Stomach smooth muscle (tissue), 2 donors: ENCODE results near the gene COL5A1.

Experiments used
- H3K27ac ChIP-seq: one replicate; pipeline ENCODE4 v1.7.0; 2013; ENCODE audit warnings: mild to moderate bottlenecking, low read length, inconsistent platforms
- H3K27me3 ChIP-seq, 2 donors: one replicate each; pipeline ENCODE4 v1.7.0; 2013; ENCODE audit warnings: low read length in 2 of 2; ENCODE audit not compliant: insufficient read depth in 2 of 2, control insufficient read depth in 1 of 2
- H3K36me3 ChIP-seq, 2 donors: one replicate each; pipeline ENCODE4 v1.7.0; 2013; ENCODE audit warnings: low read length in 2 of 2; ENCODE audit not compliant: control insufficient read depth in 2 of 2, insufficient read depth in 2 of 2
- H3K4me1 ChIP-seq: one replicate; pipeline ENCODE4 v1.7.0; 2013; ENCODE audit warnings: low read length; ENCODE audit not compliant: control insufficient read depth, insufficient read depth
- H3K4me3 ChIP-seq, 2 donors: one replicate each; pipeline ENCODE4 v1.7.0; 2013; ENCODE audit warnings: low read length in 2 of 2
- H3K9ac ChIP-seq, 2 donors: one replicate each; pipeline ENCODE4 v1.7.0; 2013; ENCODE audit warnings: low read length in 2 of 2, mild to moderate bottlenecking in 1 of 2
- H3K9me3 ChIP-seq, 2 donors: one replicate each; pipeline ENCODE4 v1.7.0; 2013; ENCODE audit warnings: low read length in 2 of 2; ENCODE audit not compliant: control insufficient read depth in 2 of 2
- donor health status: healthy.
- donor health status: Pancreatic carcinoma.

Gene COL5A1

DNA sequence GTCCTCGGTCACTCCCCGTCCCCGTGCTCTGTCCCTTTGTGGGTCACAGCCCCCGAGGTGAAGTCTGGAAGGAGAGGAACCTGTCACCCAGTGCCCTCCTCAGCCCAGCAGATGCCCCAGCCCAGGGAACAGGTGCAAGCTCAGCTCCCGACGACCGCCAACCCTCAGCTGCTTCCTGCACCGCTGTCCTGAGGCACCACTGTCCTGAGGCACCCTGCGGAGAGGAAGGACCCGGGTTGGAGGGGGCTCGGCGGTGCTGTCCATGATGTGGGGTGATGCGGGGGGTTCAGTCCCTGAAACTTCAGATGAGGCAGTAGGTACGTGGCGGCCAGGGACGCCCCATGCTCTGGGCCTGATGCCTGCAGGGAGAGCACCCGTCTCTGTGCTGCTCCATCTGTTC is 81.4 kb downstream of the COL5A1 start:
- Histone ChIP-seq H3K4me3 (no peak overlapping the region), H3K36me3 (peaks cover 11 to 14% of the 10 kb centered on the region in 2 donors), H3K9ac (no peak overlapping the region), H3K4me1 (peaks cover 54% of the 10 kb centered on the region), H3K27ac (peak overlapping the region; percentile 66), H3K9me3 (no peaks in the 10 kb centered on the region), H3K27me3 (no peaks in the 10 kb centered on the region)

DNA sequence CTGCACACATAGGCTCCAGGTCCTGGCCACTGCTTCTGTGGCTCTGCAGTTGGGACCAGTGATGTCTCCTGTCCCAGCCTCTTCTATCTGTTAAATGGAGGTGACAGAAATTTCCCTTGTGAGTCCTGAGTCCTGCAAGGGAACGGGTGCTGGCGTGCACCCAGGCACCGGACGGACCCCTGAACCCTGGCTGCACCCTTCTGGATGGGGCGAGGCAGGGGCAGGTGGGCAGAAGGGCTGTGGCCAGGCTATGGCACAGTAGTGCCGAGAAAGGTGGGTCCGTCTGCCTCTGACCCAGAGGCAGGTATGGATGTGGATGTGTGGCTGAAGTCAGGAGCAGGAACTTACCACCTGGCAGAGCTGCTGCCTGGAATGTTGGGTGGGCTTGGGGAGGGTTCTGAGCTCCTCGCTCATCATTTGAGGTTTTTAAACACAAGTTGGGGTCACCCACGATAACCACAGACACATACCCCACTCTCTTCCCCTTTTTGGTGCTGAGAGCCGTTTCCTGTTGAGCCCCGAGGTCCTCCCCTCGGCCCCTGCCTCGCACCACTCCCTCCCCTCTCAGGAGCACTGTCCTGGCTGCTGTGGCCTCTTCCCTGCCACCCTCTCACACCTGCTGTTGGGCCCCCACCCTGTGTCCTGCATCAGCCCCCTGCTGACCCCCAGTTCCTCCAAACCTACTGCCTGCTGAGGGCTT is 82.0 kb downstream of the COL5A1 start:
- H3K36me3 ChIP-seq: peaks cover 11 to 14% of the 10 kb centered on the region in 2 donors
- peak overlapping the region; percentile 66 for H3K27ac ChIP-seq
- no peak overlapping the region for H3K9ac ChIP-seq
- no peak overlapping the region for H3K4me3 ChIP-seq
- peaks cover 51% of the 10 kb centered on the region for H3K4me1 ChIP-seq
- H3K27me3 ChIP-seq: no peaks in the 10 kb centered on the region
- H3K9me3 ChIP-seq: no peaks in the 10 kb centered on the region

DNA sequence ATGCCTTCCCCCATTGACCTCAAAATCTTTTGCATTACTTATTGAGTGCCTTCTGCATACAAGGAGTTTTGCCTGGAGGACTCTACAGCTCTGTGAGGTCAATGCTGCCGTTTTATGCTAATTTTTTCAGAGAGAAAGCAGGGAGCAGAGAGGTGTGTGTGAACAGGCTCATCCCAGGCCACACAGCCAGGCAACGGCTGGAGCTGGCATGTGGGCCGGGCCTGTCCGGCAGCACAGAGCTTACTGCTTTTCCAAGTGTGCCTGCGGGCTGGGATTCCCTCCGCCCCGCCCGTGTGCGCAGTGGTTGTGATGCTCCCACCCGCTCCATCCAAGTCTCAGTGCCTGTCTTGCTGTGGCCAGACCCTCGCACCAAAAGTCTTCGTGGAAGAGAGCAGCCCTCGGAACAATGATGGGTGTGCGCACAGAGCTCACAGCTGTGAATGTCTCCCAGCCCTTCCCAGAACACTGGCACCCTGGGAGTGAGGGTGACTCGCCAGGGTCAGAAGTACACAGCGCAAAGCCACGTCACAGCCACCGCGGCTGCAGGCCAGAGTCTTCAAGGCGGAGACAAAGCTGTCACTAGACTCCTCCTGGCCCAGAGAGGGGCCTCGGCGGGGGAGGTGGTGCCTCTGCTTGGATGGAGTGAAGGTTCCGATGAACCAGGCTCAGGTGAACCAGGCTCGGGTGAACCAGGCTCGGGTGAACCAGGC is 82.8 kb downstream of the COL5A1 start:
- no peak overlapping the region for H3K9ac ChIP-seq
- H3K9me3 ChIP-seq: no peaks in the 10 kb centered on the region
- peaks cover 47% of the 10 kb centered on the region for H3K4me1 ChIP-seq
- H3K27me3 ChIP-seq: no peaks in the 10 kb centered on the region
- peaks cover 10 to 11% of the 10 kb centered on the region in 2 donors for H3K36me3 ChIP-seq
- H3K4me3 ChIP-seq: no peak overlapping the region
- peak overlapping the region; percentile 66 for H3K27ac ChIP-seq

DNA sequence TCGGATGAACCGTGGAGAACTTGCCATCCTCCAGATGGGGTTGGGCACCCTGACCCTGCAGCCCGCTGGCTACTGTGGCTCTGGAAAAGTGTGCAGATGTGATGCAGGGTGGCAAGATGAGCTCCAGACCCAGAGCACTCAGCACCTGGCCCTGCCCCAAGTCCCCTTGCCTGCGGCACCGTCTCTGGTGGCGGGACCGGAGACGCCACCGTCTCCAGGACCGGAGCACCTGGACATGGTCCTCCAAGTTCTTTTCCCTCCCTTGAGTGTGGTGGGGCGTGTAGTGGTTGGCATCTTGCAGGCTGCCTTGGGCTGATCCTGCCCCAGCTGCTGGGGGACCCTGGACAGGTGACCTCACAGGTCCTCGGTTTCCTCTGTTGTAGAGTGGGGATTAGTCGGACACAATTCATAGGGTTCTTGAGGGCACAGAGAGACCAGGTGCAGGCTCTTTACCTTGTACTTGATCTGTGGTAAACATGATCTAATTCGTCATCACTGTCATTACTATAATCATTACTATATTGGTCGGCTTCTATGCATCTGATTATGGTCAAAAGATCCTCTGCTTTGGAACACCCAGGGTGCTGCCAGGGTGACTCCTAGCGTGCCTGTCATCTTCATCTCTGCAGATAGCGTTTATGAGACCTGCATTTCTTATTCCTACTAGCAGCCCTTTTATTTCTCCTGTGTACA is 83.5 kb downstream of the COL5A1 start:
- H3K9me3 ChIP-seq: no peaks in the 10 kb centered on the region
- no peak overlapping the region for H3K9ac ChIP-seq
- peak overlapping the region; percentile 66 for H3K27ac ChIP-seq
- H3K36me3 ChIP-seq: peaks cover 10 to 11% of the 10 kb centered on the region in 2 donors
- H3K4me3 ChIP-seq: no peak overlapping the region
- peaks cover 45% of the 10 kb centered on the region for H3K4me1 ChIP-seq
- H3K27me3 ChIP-seq: no peaks in the 10 kb centered on the region

DNA sequence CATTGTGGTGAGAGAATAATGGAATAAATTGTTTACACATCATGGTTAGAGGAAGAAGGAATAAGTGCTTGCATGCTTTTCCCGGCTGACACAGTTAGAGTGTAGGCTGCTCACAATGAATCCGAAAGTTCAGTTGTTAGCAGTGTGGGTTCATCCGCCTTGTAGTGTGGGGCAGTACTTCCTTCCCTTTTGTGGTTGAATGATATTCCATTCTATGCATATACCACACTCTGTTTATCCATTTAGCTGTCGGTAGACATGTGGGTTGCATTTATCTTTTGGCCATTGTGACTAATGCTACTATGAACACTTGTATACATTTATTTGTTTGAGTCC is 84.0 kb downstream of the COL5A1 start:
- H3K9ac ChIP-seq: no peak overlapping the region
- no peaks in the 10 kb centered on the region for H3K27me3 ChIP-seq
- H3K9me3 ChIP-seq: no peaks in the 10 kb centered on the region
- peak overlapping the region; percentile 66 for H3K27ac ChIP-seq
- no peak overlapping the region for H3K4me3 ChIP-seq
- peaks cover 47% of the 10 kb centered on the region for H3K4me1 ChIP-seq
- H3K36me3 ChIP-seq: peaks cover 10 to 16% of the 10 kb centered on the region in 2 donors

DNA sequence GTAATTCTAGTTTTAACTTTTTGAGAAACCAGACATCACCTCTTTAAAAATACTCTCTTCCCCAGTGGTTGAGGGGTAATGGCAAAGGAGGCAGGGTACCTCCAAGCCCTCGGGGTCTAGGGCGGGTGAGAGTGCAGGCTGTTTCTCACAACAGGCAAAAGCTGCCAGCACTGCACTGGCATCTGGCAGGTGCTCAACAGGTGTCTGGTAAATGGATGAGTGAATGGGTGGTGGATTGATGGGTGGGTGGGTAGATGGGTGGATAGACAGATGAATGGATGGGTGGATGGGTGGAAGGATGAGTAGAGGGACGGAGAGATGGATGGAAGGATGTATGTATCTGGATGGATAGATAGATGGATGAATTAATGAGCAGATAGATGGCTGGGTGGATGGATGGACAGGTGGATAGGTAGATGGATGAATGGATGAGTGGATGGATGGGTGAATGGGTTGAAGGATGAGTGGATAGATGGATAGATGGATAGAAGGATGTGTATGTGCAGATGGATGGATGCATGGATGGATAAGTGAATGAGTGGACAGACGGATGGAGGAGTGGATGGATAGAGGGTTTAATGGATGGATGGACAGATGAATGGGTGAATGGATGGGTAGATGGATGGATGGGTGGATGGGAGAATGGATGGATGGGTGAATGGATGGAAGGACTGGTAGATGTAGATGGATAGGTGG is 84.6 kb downstream of the COL5A1 start:
- Histone ChIP-seq H3K36me3 (peaks cover 10 to 18% of the 10 kb centered on the region in 2 donors), H3K4me1 (peaks cover 53% of the 10 kb centered on the region), H3K9ac (no peak overlapping the region), H3K4me3 (no peak overlapping the region), H3K27me3 (no peaks in the 10 kb centered on the region), H3K27ac (peak overlapping the region; percentile 60), H3K9me3 (no peaks in the 10 kb centered on the region)

DNA sequence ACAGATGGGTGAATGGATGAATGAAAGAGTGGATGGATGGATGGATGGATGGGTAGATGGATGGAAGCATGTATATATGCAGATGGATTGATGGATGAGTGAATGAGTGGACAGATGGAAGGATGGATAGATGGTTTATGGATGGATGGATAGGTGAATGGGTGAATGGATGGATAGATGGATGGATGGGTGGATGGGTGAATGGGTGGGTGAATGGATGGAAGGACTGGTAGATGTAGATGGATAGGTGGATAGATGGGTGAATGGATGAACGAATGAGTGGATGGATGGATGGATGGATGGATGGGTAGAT is 85.1 kb downstream of the COL5A1 start:
- Histone ChIP-seq H3K27ac (peak overlapping the region; percentile 60), H3K27me3 (no peaks in the 10 kb centered on the region), H3K4me1 (peaks cover 55% of the 10 kb centered on the region), H3K36me3 (peaks cover 10 to 18% of the 10 kb centered on the region in 2 donors), H3K9me3 (no peaks in the 10 kb centered on the region), H3K4me3 (no peak overlapping the region), H3K9ac (no peak overlapping the region)

DNA sequence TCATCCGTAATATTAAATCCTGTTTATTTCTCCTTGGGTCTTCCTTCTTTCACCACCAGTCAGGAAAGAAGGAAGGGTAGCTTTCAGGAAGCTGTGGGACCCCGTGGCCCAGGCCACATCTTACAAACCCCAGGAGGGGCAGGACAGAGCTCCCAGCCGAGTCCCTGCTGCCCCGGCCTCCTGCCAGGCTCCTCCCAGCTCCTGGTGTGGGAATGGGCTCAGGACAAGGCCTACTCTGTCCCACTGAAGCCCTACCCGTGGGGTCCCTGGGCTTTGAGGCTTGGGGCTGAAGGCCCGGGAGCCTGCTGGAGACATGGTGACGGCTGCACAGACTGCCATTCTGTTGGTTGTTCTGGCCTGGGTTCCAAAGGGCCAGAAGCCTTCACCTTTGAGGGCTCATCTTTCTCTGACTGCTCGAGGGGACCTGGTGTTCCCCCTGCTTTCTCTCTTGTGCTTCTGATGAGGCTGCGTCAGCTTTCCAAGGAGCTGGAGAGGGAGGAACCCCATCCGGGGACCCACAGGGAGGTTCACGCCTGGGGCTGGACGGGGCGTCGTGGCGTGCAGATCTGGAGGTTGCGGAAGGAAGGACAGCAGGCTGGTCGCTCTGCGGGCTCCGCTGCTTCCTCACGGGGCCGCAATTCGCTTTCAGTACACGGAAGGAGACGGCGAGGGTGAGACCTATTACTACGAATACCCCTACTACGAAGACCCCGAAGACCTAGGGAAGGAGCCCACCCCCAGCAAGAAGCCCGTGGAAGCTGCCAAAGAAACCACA is 86.6 kb downstream of the COL5A1 start:
- Histone ChIP-seq H3K4me1 (peaks cover 59% of the 10 kb centered on the region), H3K27me3 (no peaks in the 10 kb centered on the region), H3K27ac (peak overlapping the region; percentile 60), H3K4me3 (no peak overlapping the region), H3K9me3 (no peaks in the 10 kb centered on the region), H3K36me3 (peaks cover 10 to 18% of the 10 kb centered on the region in 2 donors), H3K9ac (peak overlapping the region in 1 of 2 donors; percentile 12)

DNA sequence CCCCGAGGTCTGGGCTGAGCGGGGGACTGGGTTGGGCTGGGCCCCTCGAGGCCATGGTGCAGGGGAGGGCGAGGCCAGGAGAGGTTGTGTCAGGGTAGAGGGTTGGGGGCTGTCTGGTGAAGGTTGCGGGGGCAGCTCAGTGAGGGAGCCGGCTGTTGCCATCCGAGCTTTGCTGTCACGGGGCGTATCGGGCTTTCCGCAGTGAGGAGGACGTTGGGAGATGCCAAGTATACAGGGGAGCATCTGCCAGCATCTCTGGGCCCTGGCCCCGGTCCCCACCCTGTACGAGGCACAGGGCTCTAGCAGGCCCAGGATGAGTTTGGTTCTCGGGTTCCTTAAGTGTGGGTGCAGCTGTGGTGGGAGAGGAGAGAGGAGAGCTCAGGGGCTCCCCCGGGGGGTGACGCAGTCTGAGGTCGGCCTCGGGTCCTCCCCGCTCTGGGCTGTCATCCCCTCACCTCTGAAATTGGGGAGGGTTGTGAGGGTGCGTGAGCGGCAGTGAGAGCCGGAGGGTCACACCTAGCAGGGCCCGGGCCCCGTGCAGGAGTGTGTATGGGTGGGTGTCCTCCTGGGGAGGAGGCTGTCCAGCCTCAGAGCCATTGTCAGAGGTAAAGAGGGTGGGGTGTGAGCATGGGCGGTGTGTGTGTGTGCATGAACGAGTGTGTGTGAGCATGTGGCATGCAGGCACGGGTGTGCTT is 87.3 kb downstream of the COL5A1 start:
- peaks cover 10 to 18% of the 10 kb centered on the region in 2 donors for H3K36me3 ChIP-seq
- peaks cover 62% of the 10 kb centered on the region for H3K4me1 ChIP-seq
- H3K4me3 ChIP-seq: no peak overlapping the region
- H3K9me3 ChIP-seq: no peaks in the 10 kb centered on the region
- H3K9ac ChIP-seq: no peak overlapping the region
- H3K27ac ChIP-seq: peak overlapping the region; percentile 60
- no peaks in the 10 kb centered on the region for H3K27me3 ChIP-seq
